Measurements from ENCODE around the gene KDM4F.

- TF ChIP-seq, protein P1, sequence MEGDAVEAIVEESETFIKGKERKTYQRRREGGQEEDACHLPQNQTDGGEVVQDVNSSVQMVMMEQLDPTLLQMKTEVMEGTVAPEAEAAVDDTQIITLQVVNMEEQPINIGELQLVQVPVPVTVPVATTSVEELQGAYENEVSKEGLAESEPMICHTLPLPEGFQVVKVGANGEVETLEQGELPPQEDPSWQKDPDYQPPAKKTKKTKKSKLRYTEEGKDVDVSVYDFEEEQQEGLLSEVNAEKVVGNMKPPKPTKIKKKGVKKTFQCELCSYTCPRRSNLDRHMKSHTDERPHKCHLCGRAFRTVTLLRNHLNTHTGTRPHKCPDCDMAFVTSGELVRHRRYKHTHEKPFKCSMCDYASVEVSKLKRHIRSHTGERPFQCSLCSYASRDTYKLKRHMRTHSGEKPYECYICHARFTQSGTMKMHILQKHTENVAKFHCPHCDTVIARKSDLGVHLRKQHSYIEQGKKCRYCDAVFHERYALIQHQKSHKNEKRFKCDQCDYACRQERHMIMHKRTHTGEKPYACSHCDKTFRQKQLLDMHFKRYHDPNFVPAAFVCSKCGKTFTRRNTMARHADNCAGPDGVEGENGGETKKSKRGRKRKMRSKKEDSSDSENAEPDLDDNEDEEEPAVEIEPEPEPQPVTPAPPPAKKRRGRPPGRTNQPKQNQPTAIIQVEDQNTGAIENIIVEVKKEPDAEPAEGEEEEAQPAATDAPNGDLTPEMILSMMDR (IDR thresholded peaks at IDR 0.05), result no peak
- TF ChIP-seq POLR2A (IDR thresholded peaks at IDR 0.05), result no peak
Observed at GRCh38 chr11:95093548-95093947, 44.3 kb downstream of the KDM4F start.

Data from esophagus squamous epithelium (tissue), 4 donors.